ENCODE results near the gene OR2AJ1.

The OR2AJ1 gene

GRCh38 chr1:247924868-247925267, at the start of gene OR2AJ1:
Gene OR2AJ1 (plus strand): TSS chr1:247924889. CDS start chr1:247933769, 8,880 bp downstream.
- FAIRE-seq (no peak), DNase-seq (ENCODE audit: insufficient read length, low spot score) (no peak)
- TF ChIP-seq POLR2A (IDR thresholded peaks at IDR 0.05; ENCODE audit: low read depth, low read length): no peak

DNA sequence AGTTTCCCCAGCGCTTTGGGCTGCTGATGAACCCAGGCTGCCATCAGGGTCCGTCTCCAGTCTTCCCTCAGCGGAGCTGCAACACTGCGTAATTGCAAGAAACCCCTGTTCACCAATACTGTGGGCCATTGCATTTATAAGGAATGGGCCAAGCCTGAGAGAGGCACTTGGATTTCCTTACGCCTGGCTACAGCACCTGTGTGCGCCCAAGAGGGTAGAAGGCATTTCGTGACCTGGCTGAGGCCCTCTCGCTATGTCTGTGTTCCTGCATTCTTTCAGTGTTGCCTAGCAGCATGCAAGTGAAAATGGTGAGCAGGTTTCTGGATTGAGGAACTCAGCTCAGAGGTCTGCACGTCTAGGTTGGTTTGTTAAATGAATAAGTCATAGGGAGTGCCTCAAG, 41.3 kb upstream of the OR2AJ1 start:
- TF ChIP-seq POLR2A (IDR thresholded peaks at IDR 0.05; ENCODE audit: low read depth, low read length): no peak
- FAIRE-seq (no peak), DNase-seq (ENCODE audit: insufficient read length, low spot score) (no peak)

DNA sequence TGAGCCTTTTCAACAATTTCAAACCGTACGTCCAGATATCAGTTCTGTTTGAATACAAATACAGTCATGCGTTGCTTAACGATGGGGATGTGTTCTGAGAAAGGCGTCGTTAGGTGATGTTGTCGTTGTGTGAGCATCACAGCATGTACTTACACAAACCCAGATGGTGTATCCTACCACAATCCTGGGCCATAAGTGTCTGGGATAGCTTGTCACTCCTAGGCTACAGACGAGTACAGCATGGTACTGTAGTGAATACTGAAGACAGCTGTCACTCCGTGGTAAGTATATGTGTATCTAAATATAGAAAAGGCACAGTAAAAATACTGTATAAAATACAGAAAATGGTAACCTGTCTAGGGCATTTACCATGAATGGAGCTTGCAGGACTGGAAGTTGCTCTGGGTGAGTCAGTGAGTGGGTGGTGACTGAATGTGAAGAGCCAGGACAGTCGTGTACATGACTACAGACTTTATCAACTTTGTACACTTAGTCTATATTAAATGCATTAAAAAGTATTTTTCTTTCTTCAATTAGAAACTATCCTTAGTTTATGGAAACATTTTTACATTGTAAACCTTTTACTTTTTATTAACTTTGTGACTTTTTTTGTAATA, 39.8 kb upstream of the OR2AJ1 start:
- no peak for TF ChIP-seq POLR2A (IDR thresholded peaks at IDR 0.05; ENCODE audit: low read depth, low read length)
- no peak for FAIRE-seq
- no peak for DNase-seq (ENCODE audit: insufficient read length, low spot score)

DNA sequence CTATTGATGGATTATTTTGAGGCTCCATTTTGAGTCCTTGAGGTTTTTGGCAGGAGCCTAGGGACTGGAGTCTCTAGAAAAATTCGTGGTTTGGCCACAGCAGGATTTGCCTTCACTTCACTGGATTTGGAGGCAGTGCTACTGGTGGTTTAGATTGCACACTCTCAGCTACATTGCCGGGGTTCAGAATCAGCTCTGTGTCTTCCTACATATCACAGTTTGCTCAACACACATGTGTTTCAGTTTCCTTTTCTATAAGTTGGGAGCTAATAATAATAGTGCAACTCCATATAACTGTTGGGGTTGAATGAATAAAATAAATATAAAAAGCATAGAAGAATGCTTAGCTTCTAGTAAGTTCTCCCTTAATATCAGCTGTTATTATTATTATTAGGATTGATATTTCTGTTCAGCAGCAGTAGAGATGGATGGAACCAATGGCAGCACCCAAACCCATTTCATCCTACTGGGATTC, 29.5 kb upstream of the OR2AJ1 start, which contains the start of gene OR2W3:
OR2W3 (plus strand) TSS at position 425 of the 475 bp plus-strand sequence; CDS start at position 425, 0 bp downstream.
- TF ChIP-seq POLR2A (IDR thresholded peaks at IDR 0.05; ENCODE audit: low read depth, low read length): no peak
- FAIRE-seq (no peak), DNase-seq (ENCODE audit: insufficient read length, low spot score) (no peak)

- FAIRE-seq: no peak
- no peak for DNase-seq (ENCODE audit: insufficient read length, low spot score)
- TF ChIP-seq POLR2A (IDR thresholded peaks at IDR 0.05; ENCODE audit: low read depth, low read length): no peak
Measured at GRCh38 chr1:247895976-247896375, 28.7 kb upstream of the OR2AJ1 start.

GRCh38 chr1:247904122-247904521, 20.6 kb upstream of the OR2AJ1 start:
- no peak for FAIRE-seq

DNA sequence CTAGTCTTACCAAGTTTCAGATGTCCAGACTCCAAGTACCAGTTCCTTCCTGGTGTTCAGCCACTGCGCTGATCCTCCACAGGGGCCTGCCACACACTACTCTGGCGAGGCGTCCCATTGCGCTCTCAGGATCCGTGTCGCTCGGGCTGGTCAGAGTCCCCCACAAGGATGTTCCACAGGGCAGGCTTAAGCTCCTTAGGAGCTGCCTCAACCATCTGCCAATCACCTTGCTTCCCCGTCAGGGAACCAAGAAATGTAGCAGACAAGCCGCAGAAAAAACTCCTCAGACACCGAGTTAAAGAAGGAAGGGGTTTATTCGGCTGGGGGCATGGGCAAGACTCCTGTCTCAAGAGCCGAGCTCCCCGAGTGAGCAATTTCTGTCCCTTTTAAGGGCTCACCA, 19.5 kb upstream of the OR2AJ1 start:
- no peak for TF ChIP-seq POLR2A (IDR thresholded peaks at IDR 0.05; ENCODE audit: low read depth, low read length)
- DNase-seq (ENCODE audit: insufficient read length, low spot score) (no peak), FAIRE-seq (no peak)

More at GRCh38 chr1:247904122-247904521, 20.6 kb upstream of the OR2AJ1 start:
- no peak for TF ChIP-seq POLR2A (IDR thresholded peaks at IDR 0.05; ENCODE audit: low read depth, low read length)
- no peak for DNase-seq (ENCODE audit: insufficient read length, low spot score)

DNA sequence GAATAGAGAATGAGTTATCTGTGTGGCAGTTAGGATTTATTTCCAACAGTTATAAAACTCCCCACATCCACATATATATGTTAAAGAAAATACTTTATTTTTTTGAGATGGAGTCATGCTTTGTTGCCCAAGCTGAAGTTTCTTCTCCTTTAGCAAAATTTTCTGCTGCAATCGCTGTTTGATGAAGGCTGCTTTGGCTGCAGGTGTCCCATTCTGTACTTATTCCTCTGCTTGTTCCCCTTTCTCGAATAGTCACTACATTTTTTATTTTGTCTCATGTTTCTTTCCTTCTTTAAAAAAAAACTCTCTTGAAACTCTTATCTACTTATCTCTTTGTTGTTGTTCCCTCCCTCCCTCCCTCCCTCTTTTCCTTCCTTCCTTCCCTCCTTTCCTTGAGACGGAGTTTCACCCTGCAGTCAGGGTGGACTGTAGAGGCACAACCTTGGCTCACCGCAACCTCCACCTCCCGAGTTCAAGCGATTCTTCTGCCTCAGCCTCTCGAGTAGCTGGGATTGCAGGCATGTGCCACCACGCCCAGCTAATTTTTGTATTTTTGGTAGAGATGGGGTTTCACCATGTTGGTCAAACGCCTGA, 18.7 kb upstream of the OR2AJ1 start:
- DNase-seq (ENCODE audit: insufficient read length, low spot score) (no peak), FAIRE-seq (no peak)
- TF ChIP-seq POLR2A (IDR thresholded peaks at IDR 0.05; ENCODE audit: low read depth, low read length): no peak

GRCh38 chr1:247906504-247907047, 18.1 kb upstream of the OR2AJ1 start:
- DNase-seq (ENCODE audit: insufficient read length, low spot score) (peak; percentile 40), FAIRE-seq (peak; percentile 64)
- no peak for TF ChIP-seq POLR2A (IDR thresholded peaks at IDR 0.05; ENCODE audit: low read depth, low read length)

DNA sequence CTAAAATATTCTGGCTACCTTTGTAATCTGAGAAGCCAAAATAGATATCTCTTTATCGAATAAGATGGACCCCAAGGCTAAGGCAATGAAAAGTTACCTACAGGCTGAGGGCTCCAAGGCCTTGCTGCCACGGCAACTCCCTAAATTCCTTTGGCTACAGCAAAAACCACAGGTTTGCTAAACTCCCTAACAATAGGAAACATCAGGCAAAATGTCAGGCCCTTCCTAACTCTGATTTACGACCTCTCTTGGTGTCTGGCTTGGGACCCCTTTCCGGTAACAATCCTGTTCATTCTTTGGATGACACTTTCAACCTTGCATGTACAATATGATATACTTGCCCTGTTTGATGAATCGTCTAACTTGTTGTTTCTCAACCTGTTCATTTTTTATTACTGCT, 15.9 kb upstream of the OR2AJ1 start:
- DNase-seq (ENCODE audit: insufficient read length, low spot score): no peak
- FAIRE-seq: no peak
- no peak for TF ChIP-seq POLR2A (IDR thresholded peaks at IDR 0.05; ENCODE audit: low read depth, low read length)

DNA sequence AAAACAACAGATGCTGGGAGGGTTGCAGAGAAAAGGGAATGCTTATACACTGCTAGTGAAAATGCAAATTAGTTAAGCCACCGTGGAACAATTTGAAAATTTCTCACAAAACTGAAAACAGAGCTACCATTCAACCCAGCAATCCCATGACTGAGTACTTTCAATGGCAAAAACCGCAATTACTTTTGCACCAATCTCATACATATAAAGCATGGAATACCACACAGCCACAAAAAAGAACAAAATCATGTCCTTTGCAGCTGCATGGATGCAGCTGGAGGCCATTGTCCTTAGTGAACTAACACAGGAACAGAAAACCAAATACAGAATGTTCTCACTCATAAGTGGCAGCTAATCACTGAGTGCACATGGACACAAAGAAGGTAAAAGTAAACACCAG, 10.9 kb upstream of the OR2AJ1 start:
- FAIRE-seq (no peak), DNase-seq (ENCODE audit: insufficient read length, low spot score) (no peak)
- TF ChIP-seq POLR2A (IDR thresholded peaks at IDR 0.05; ENCODE audit: low read depth, low read length): no peak

- no peak for FAIRE-seq
- no peak for TF ChIP-seq POLR2A (IDR thresholded peaks at IDR 0.05; ENCODE audit: low read depth, low read length)
- no peak for DNase-seq (ENCODE audit: insufficient read length, low spot score)
Measured at GRCh38 chr1:247914941-247915662, 9.6 kb upstream of the OR2AJ1 start.

DNA sequence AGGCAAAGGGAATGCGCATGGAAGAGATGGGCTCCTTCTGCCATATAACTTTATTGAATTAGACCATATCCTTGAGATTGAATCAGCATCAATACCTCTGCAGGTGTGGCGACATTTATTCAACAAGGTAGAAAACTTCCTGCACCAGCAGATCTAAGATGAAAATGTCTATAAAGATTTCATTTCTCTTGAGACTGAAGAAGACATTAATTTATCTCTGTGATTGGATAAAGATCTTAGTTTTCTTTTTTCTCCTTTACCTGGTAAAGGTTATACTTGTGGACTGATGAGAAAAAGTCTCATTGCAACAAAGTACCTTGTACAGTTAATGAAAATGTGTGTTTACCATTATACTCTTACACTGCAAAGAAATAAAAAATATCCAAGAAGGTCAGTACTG, 4.7 kb upstream of the OR2AJ1 start, which contains the start of gene OR2T8:
OR2T8 (plus strand) TSS at position 301 of the 400 bp plus-strand sequence. CDS start 766 bp downstream, outside the sequence.
- FAIRE-seq (no peak), DNase-seq (ENCODE audit: insufficient read length, low spot score) (no peak)
- TF ChIP-seq POLR2A (IDR thresholded peaks at IDR 0.05; ENCODE audit: low read depth, low read length): no peak

- no peak for TF ChIP-seq POLR2A (IDR thresholded peaks at IDR 0.05; ENCODE audit: low read depth, low read length)
- FAIRE-seq: no peak
Measured at GRCh38 chr1:247923941-247924340, 748 bp upstream of the OR2AJ1 start.

More at GRCh38 chr1:247923941-247924340, 748 bp upstream of the OR2AJ1 start:
- DNase-seq (ENCODE audit: insufficient read length, low spot score): no peak

Data from H54 (cell line).